ENCODE measurements around the gene CNPY3. TPM values are rescaled to one million over a fixed set of nuclear protein-coding genes. Genes with fewer than 3 reads are reported as not detected.

CNPY3 gene
- total and polyA plus RNA-seq, 7 experiments from 2014 or later = 58.6 to 134 (median 92.7) TPM

DNA sequence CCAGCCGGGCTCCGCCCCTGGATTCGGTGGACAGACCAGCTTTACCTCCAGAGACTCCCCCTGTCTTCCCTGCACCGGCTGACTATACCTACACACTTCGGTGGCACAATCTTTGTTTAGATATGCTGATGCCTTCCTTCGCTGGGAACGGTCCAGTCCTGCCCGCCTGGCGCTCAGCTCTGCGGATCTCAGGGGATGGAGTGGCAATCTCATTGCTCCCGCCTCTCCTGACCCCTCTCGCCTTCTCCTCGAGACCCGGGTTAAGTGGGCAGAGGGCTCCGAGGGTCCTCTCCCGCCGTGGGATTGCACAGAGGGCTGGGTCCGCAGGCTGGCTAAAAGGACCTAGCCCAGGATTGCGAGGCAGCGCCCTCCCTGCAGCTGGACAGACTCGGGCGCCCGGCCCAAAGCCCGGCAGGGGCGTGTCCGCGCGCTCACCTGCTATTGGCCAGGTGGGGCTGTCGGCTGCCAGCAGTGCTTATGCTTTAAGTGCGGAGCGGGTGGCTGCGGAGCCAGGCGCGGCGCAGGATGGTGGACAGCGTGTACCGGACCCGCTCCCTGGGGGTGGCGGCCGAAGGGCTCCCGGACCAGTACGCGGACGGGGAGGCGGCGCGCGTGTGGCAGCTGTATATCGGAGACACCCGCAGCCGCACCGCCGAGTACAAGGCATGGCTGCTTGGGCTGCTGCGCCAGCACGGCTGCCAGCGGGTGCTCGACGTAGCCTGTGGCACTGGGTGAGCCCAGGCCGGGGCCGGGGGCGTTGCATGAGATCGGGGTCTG lies 31.2 kb downstream of the CNPY3 start, which contains the start of gene GNMT:
TSS of gene GNMT (plus strand) at position 512 of the 777 bp plus-strand sequence. CDS start at position 526, 14 bp downstream.
- Mint-ChIP-seq H3K27ac (peak within 1 kb of the TSS in 4 of 9 donors; percentile 32 to 75 (median 35)), H3K4me1 (peaks cover 0 to 24% (median 16%) of the 10 kb centered on the region in 7 donors), H3K36me3 (peaks cover 0 to 17% (median 5%) of the 10 kb centered on the region in 5 donors), H3K27me3 (peaks cover 0 to 19% (median 0%) of the 10 kb centered on the region in 5 donors), H3K4me3 (peak within 1 kb of the TSS; percentile 62 to 86 (median 77)), H3K9me3 (no peaks in the 10 kb centered on the region)
- CTCF ChIA-PET = interaction anchor here (0.6 kb wide), 1 partner anchor 13 kb away, joined by 4 read pairs; no protein-coding TSS in a partner anchor
- Histone ChIP-seq H3K27ac (ENCODE audit: low read depth, low read length) (peak within 1 kb of the TSS; percentile 26), H3K4me1 (ENCODE audit: control insufficient read depth in 2 of 2, insufficient read depth in 2 of 2, low read length in 2 of 2) (peaks cover 0 to 5% of the 10 kb centered on the region in 2 donors), H3K27me3 (ENCODE audit: control insufficient read depth in 2 of 2, insufficient read depth in 2 of 2, low read length in 2 of 2) (no peaks in the 10 kb centered on the region), H3K9me3 (ENCODE audit: control insufficient read depth in 2 of 3, low read length in 3 of 3) (no peaks in the 10 kb centered on the region), H3K36me3 (ENCODE audit: control insufficient read depth in 2 of 3, insufficient read depth in 3 of 3, low read length in 3 of 3) (peaks cover 0 to 31% (median 0%) of the 10 kb centered on the region in 3 experiments), H3K4me3 (ENCODE audit: low read length) (peak within 1 kb of the TSS; percentile 57)
- ATAC-seq (peak; percentile 81), DNase-seq (peak in 8 of 9 donors; percentile 25 to 42 (median 36))
- intact Hi-C loops (cut with micrococcal nuclease) = loop anchor here in 1 of 2 donors (1.0 to 5.0 kb wide), 3 partner anchors 24 to 58 kb away; partner anchors contain the start of genes CNPY3 and PPP2R5D
- POLR2A ChIA-PET = interaction anchor here (1.0 to 2.5 kb wide), 5 partner anchors 9 to 99 kb away, joined by 3 to 13 read pairs (median 3); partner anchors contain the start of genes KLC4, MRPL2 and PEX6

DNA sequence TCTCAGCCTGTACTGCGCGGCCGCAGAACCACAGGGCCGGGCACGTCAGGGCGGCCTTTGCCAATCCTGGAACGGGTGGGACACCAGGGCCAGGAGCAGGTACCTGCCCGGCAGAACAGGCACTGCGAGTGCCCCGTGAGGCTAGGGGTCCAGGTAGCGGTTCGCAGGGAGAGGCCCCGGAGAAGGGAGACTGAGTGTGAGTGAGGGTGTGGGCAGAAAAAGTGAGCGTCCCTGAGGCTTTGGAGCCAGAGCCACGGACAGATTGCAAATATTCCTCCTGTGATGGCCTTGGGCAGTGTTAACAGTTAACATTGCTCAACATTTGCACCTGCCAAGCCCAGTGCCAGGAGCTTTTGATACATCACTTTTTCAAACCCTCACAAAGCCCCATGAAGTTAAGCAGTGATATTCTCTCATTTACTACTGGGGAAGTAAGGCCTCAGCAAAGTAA lies 31.8 kb downstream of the CNPY3 start:
- POLR2A ChIA-PET = interaction anchor here (1.0 to 2.5 kb wide), 5 partner anchors 9 to 98 kb away, joined by 3 to 13 read pairs (median 3); partner anchors contain the start of genes KLC4, MRPL2 and PEX6
- no peaks in the 10 kb centered on the region for H3K27me3 ChIP-seq (ENCODE audit: control insufficient read depth in 2 of 2, insufficient read depth in 2 of 2, low read length in 2 of 2)
- H3K27ac Mint-ChIP-seq = no peak overlapping the region
- no peak overlapping the region for H3K27ac ChIP-seq (ENCODE audit: low read depth, low read length)
- peak overlapping the region; percentile 62 to 86 (median 77) for H3K4me3 Mint-ChIP-seq
- H3K27me3 Mint-ChIP-seq = peaks cover 0 to 19% (median 0%) of the 10 kb centered on the region in 5 donors
- peaks cover 0 to 24% (median 16%) of the 10 kb centered on the region in 7 donors for H3K4me1 Mint-ChIP-seq
- no peaks in the 10 kb centered on the region for H3K9me3 Mint-ChIP-seq
- intact Hi-C loops (cut with micrococcal nuclease) = loop anchor here in 1 of 2 donors (2.0 to 5.0 kb wide), 2 partner anchors 24 to 59 kb away; partner anchors contain the start of gene PPP2R5D
- no peak for DNase-seq
- no peak for ATAC-seq
- H3K9me3 ChIP-seq (ENCODE audit: control insufficient read depth in 2 of 3, low read length in 3 of 3) = no peaks in the 10 kb centered on the region
- CTCF ChIA-PET = interaction anchor here (0.6 kb wide), 1 partner anchor 14 kb away, joined by 4 read pairs; no protein-coding TSS in a partner anchor
- H3K36me3 ChIP-seq (ENCODE audit: control insufficient read depth in 2 of 3, insufficient read depth in 3 of 3, low read length in 3 of 3) = peaks cover 0 to 37% (median 0%) of the 10 kb centered on the region in 3 experiments
- peaks cover 0 to 21% (median 5%) of the 10 kb centered on the region in 5 donors for H3K36me3 Mint-ChIP-seq
- H3K4me1 ChIP-seq (ENCODE audit: control insufficient read depth in 2 of 2, insufficient read depth in 2 of 2, low read length in 2 of 2) = peaks cover 0 to 5% of the 10 kb centered on the region in 2 donors
- H3K4me3 ChIP-seq (ENCODE audit: low read length) = peak overlapping the region; percentile 57

DNA sequence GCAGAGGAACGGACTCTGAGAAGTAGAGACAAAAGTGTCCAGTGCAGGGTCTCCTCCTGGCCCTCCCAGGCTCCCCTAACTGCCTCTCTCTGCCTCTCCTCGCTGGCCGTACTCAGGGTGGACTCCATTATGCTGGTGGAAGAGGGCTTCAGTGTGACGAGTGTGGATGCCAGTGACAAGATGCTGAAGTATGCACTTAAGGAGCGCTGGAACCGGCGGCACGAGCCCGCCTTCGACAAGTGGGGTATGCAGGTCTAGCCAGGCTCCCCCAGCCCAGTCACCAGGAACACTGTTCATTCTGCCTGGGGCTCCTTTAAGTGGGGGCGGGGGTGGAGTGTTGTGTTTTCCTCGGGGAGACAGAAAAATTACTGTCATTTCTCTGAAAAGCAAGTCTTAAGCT lies 32.8 kb downstream of the CNPY3 start:
- peak overlapping the region in 4 of 10 donors; percentile 11 to 70 (median 38) for H3K4me3 Mint-ChIP-seq
- ChIA-PET CTCF (no interaction called here), POLR2A (interaction anchor here (0.6 to 2.5 kb wide), 3 partner anchors 17 to 598 kb away, joined by 3 to 13 read pairs (median 4); partner anchors contain the start of gene PEX6)
- Histone ChIP-seq H3K9me3 (ENCODE audit: control insufficient read depth in 2 of 3, low read length in 3 of 3) (no peaks in the 10 kb centered on the region), H3K27me3 (ENCODE audit: control insufficient read depth in 2 of 2, insufficient read depth in 2 of 2, low read length in 2 of 2) (no peaks in the 10 kb centered on the region), H3K36me3 (ENCODE audit: control insufficient read depth in 2 of 3, insufficient read depth in 3 of 3, low read length in 3 of 3) (peaks cover 0 to 43% (median 0%) of the 10 kb centered on the region in 3 experiments), H3K27ac (ENCODE audit: low read depth, low read length) (no peak overlapping the region), H3K4me3 (ENCODE audit: low read length) (no peak overlapping the region), H3K4me1 (ENCODE audit: control insufficient read depth in 2 of 2, insufficient read depth in 2 of 2, low read length in 2 of 2) (peaks cover 0 to 5% of the 10 kb centered on the region in 2 donors)
- peaks cover 0 to 24% (median 16%) of the 10 kb centered on the region in 7 donors for H3K4me1 Mint-ChIP-seq
- peaks cover 0 to 19% (median 0%) of the 10 kb centered on the region in 5 donors for H3K27me3 Mint-ChIP-seq
- H3K36me3 Mint-ChIP-seq = peaks cover 0 to 21% (median 5%) of the 10 kb centered on the region in 5 donors
- no peak overlapping the region for H3K27ac Mint-ChIP-seq
- no peak for ATAC-seq
- DNase-seq = no peak
- intact Hi-C loops (cut with micrococcal nuclease) = loop anchor here in 1 of 2 donors (5.0 kb wide), 1 partner anchor 60 kb away; no protein-coding TSS in a partner anchor
- no peaks in the 10 kb centered on the region for H3K9me3 Mint-ChIP-seq

GRCh38 chr6:42962502-42963178 lies 33.4 kb downstream of the CNPY3 start:
- Histone ChIP-seq H3K27me3 (ENCODE audit: control insufficient read depth in 2 of 2, insufficient read depth in 2 of 2, low read length in 2 of 2) (no peaks in the 10 kb centered on the region), H3K9me3 (ENCODE audit: control insufficient read depth in 2 of 3, low read length in 3 of 3) (no peaks in the 10 kb centered on the region), H3K36me3 (ENCODE audit: control insufficient read depth in 2 of 3, insufficient read depth in 3 of 3, low read length in 3 of 3) (peaks cover 0 to 49% (median 0%) of the 10 kb centered on the region in 3 experiments), H3K4me3 (ENCODE audit: low read length) (no peak overlapping the region), H3K27ac (ENCODE audit: low read depth, low read length) (no peak overlapping the region), H3K4me1 (ENCODE audit: control insufficient read depth in 2 of 2, insufficient read depth in 2 of 2, low read length in 2 of 2) (peaks cover 0 to 5% of the 10 kb centered on the region in 2 donors)
- Mint-ChIP-seq H3K27me3 (peaks cover 0 to 19% (median 0%) of the 10 kb centered on the region in 5 donors), H3K27ac (peak overlapping the region in 1 of 9 donors; percentile 65), H3K4me1 (peaks cover 0 to 24% (median 16%) of the 10 kb centered on the region in 7 donors), H3K36me3 (peaks cover 3 to 21% (median 5%) of the 10 kb centered on the region in 5 donors), H3K9me3 (no peaks in the 10 kb centered on the region), H3K4me3 (peak overlapping the region in 3 of 10 donors; percentile 11 to 48 (median 27))
- DNase-seq (no peak), ATAC-seq (no peak)
- ChIA-PET CTCF (no interaction called here), POLR2A (interaction anchor here (1.0 kb wide), 1 partner anchor 18 kb away, joined by 3 read pairs; no protein-coding TSS in a partner anchor)
- intact Hi-C loops (cut with micrococcal nuclease) = loop anchor here in 1 of 2 donors (5.0 kb wide), 1 partner anchor 60 kb away; no protein-coding TSS in a partner anchor

DNA sequence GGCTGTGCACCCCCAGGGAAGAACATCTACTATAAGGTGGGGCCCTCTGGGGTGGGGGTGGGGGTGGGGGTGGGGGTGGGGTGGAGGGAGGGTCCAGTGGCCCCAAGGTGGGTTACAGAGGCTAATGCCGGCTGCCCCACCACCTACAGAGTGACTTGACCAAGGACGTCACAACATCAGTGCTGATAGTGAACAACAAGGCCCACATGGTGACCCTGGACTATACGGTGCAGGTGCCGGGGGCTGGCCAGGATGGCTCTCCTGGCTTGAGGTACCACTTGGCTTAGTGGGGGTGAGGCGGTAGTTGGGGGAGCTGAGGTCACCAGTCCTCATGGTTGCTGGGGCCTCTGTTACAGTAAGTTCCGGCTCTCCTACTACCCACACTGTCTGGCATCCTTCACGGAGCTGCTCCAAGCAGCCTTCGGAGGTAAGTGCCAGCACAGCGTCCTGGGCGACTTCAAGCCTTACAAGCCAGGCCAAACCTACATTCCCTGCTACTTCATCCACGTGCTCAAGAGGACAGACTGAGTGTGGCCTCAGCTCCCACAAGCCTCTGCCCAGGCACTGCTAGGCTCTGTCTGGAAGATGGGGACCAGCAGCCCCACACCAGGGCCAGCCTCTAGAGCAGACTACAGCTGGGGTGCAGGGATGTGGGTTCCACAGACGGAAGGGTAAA lies 34.0 kb downstream of the CNPY3 start:
- Histone ChIP-seq H3K27me3 (ENCODE audit: control insufficient read depth in 2 of 2, insufficient read depth in 2 of 2, low read length in 2 of 2) (no peaks in the 10 kb centered on the region), H3K27ac (ENCODE audit: low read depth, low read length) (no peak overlapping the region), H3K4me3 (ENCODE audit: low read length) (no peak overlapping the region), H3K36me3 (ENCODE audit: control insufficient read depth in 2 of 3, insufficient read depth in 3 of 3, low read length in 3 of 3) (peaks cover 0 to 56% (median 0%) of the 10 kb centered on the region in 3 experiments), H3K4me1 (ENCODE audit: control insufficient read depth in 2 of 2, insufficient read depth in 2 of 2, low read length in 2 of 2) (peaks cover 0 to 5% of the 10 kb centered on the region in 2 donors), H3K9me3 (ENCODE audit: control insufficient read depth in 2 of 3, low read length in 3 of 3) (no peaks in the 10 kb centered on the region)
- Mint-ChIP-seq H3K9me3 (no peaks in the 10 kb centered on the region), H3K27ac (no peak overlapping the region), H3K36me3 (peaks cover 3 to 21% (median 5%) of the 10 kb centered on the region in 5 donors), H3K4me1 (peaks cover 0 to 24% (median 16%) of the 10 kb centered on the region in 7 donors), H3K27me3 (peaks cover 0 to 19% (median 0%) of the 10 kb centered on the region in 5 donors), H3K4me3 (no peak overlapping the region)
- POLR2A ChIA-PET = interaction anchor here (1.5 kb wide), 1 partner anchor 16 kb away, joined by 7 read pairs; the partner anchor contains the start of gene PEX6
- no peak for ATAC-seq
- CTCF ChIA-PET = no interaction called here
- DNase-seq = no peak
- intact Hi-C loops (cut with micrococcal nuclease) = loop anchor here in 1 of 2 donors (5.0 kb wide), 1 partner anchor 61 kb away; no protein-coding TSS in a partner anchor
